Activated CD8-positive, alpha-beta memory T cell treated with anti-CD3 and anti-CD28 coated beads, Interleukin-2, amount 10 ng/mL, durations not matched to agents 7 days and 5 days (primary cell): Measurements from ENCODE around the gene RGS14. TPM values are rescaled to one million over a fixed set of nuclear protein-coding genes. Genes with fewer than 3 reads are reported as not detected.

Experiments used
- ATAC-seq: fragments of 150-1000 bp; cut with Tn5 transposase; one replicate; pipeline ENCODE4 v1.10.0; 2021; ENCODE audit warnings: moderate library complexity
- CTCF ChIA-PET: fragments of 350-600 bp; sonication (Branson Sonifier 250); formaldehyde crosslinking; loops from one replicate; lab custom pipeline; 2021; ENCODE audit warnings: antibody characterized with exemption; lab: Charles Lee
- DNase-seq: peaks from one replicate; pipeline ENCODE4 v3.0.0-alpha.2; 2020
- H3K27ac Mint-ChIP-seq: one replicate; pipeline ENCODE4 v1.8.0; 2021; ENCODE audit warnings: mild to moderate bottlenecking, mixed read lengths
- H3K27me3 Mint-ChIP-seq: one replicate; pipeline ENCODE4 v1.8.0; 2021; ENCODE audit warnings: mixed read lengths
- H3K36me3 Mint-ChIP-seq: one replicate; pipeline ENCODE4 v1.8.0; 2021; ENCODE audit warnings: mild to moderate bottlenecking, mixed read lengths
- H3K4me1 Mint-ChIP-seq: one replicate; pipeline ENCODE4 v1.8.0; 2021; ENCODE audit warnings: mixed read lengths
- H3K4me3 Mint-ChIP-seq: one replicate; pipeline ENCODE4 v1.8.0; 2021; ENCODE audit warnings: mild to moderate bottlenecking, moderate library complexity, mixed read lengths
- H3K9me3 Mint-ChIP-seq: one replicate; pipeline ENCODE4 v1.8.0; 2022; ENCODE audit warnings: low read depth, mixed read lengths
- total RNA-seq, 2 experiments: library from RNA; stranded (reverse); gene quantifications; one replicate each; pipeline ENCODE4 v1.2.3, GENCODE V29; 2021

RGS14 gene
- total RNA-seq, 2 experiments from 2014 or later, result 52.3 to 93.0 TPM

GRCh38 chr5:177315411-177315810, 42.3 kb upstream of the RGS14 start:
- Mint-ChIP-seq H3K36me3 (peaks cover 12% of the 10 kb centered on the region), H3K9me3 (no peaks in the 10 kb centered on the region), H3K27ac (no peak overlapping the region), H3K4me1 (peaks cover 53% of the 10 kb centered on the region), H3K4me3 (no peak overlapping the region), H3K27me3 (no peaks in the 10 kb centered on the region)
- no peak for ATAC-seq
- no peak for DNase-seq
- CTCF ChIA-PET, result interaction anchor here (0.7 to 6.7 kb wide), 11 partner anchors 8 to 202 kb away, joined by 3 to 60 read pairs (median 4); partner anchors contain the start of gene LMAN2

DNA sequence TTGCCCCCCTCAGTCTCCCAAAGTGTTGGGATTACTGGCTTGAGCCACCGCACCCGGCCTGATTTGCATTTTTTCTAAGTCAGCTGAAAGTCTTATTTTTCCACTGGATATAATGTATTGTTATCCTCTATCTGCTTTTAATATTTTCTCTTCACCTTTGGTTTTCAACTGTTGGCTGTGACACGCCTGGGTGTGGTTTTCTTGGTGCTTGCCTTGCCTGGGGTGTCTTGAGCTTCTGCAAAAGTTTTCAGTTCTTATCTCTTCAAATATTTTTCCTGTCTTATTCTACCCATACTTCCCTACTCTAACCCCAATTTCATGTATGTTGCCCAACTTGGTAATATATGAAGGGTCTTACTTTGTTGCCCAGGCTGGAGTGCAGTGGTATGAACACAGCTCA, 41.7 kb upstream of the RGS14 start:
- CTCF ChIA-PET, result interaction anchor here (0.7 to 6.7 kb wide), 13 partner anchors 9 to 202 kb away, joined by 3 to 60 read pairs (median 4); partner anchors contain the start of gene LMAN2
- Mint-ChIP-seq H3K9me3 (no peaks in the 10 kb centered on the region), H3K4me1 (peaks cover 47% of the 10 kb centered on the region), H3K27ac (peak overlapping the region; percentile 42), H3K27me3 (no peaks in the 10 kb centered on the region), H3K4me3 (no peak overlapping the region), H3K36me3 (peaks cover 10% of the 10 kb centered on the region)
- ATAC-seq (no peak), DNase-seq (no peak)

DNA sequence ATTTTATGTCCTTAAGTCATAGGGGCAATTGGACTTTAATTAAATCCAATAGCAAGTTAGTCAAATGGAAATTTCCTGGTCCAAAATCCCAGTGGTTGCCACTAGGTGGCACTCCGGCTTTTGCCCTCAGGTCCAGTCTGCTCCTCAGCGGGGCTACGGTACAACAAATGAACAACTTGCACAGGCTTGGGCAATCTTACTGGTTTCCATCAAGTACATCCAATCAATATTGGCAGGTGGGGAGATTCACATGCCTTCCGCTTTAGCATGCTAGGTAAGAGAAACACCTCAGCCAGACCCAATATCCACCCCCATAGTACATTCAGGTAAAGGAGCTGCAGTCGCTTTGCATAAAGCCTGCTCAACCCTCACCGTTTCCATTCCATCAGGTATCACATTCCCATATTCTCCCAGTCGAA, 39.8 kb upstream of the RGS14 start:
- DNase-seq, result peak; percentile 87
- Mint-ChIP-seq H3K27ac (no peak overlapping the region), H3K9me3 (no peaks in the 10 kb centered on the region), H3K27me3 (no peaks in the 10 kb centered on the region), H3K36me3 (peaks cover 13% of the 10 kb centered on the region), H3K4me3 (no peak overlapping the region), H3K4me1 (peaks cover 48% of the 10 kb centered on the region)
- ATAC-seq, result peak; percentile 76
- CTCF ChIA-PET, result interaction anchor here (0.7 to 6.7 kb wide), 31 partner anchors 8 to 204 kb away, joined by 3 to 60 read pairs (median 5); partner anchors contain the start of genes LMAN2, PRELID1, RAB24 and RGS14

DNA sequence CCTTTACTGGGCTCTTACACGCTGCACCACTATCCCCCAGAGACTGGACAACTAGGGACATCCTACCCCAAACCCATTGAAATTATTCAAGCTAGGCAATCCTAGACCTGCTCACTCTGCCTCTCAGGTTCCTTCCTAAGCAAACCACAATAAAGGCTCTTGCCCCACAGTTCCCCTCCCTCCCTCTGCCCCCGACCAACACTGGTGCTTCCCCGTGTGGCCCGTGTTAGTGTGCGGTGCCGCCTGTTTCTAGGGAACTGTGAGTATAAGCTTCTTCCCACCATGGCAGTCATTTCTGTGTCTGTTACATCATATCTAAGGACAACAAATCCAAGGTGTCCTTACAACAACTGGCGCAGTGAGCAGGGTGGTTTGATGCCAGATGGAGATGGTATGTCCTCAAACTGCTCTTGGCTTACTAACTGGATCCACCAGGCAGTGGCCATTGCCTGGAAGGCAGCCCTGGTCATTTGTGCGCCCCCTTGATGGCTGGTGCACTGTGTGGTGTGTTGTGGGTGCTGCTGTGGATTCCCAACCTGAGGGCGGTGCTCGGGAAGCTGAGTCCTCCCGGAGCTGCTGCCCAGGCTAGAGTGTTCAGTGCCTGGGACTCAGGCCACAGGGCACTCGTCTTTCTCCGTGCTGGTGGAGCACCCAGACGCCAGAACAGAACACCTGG, 37.7 kb upstream of the RGS14 start:
- no peak overlapping the region for H3K4me3 Mint-ChIP-seq
- H3K4me1 Mint-ChIP-seq, result peaks cover 48% of the 10 kb centered on the region
- CTCF ChIA-PET, result interaction anchor here (0.8 to 6.7 kb wide), 13 partner anchors 11 to 187 kb away, joined by 3 to 60 read pairs (median 3); partner anchors contain the start of genes LMAN2, NSD1 and PRR7
- no peaks in the 10 kb centered on the region for H3K9me3 Mint-ChIP-seq
- no peak for ATAC-seq
- H3K27me3 Mint-ChIP-seq, result no peaks in the 10 kb centered on the region
- H3K27ac Mint-ChIP-seq, result no peak overlapping the region
- peaks cover 17% of the 10 kb centered on the region for H3K36me3 Mint-ChIP-seq
- DNase-seq, result no peak

- Mint-ChIP-seq H3K4me3 (no peak overlapping the region), H3K27me3 (no peaks in the 10 kb centered on the region), H3K9me3 (no peaks in the 10 kb centered on the region), H3K36me3 (peaks cover 17% of the 10 kb centered on the region), H3K27ac (no peak overlapping the region), H3K4me1 (peaks cover 49% of the 10 kb centered on the region)
- DNase-seq (no peak), ATAC-seq (no peak)
- CTCF ChIA-PET, result interaction anchor here (4.8 to 6.7 kb wide), 3 partner anchors 11 to 83 kb away, joined by 25 to 60 read pairs (median 47); no protein-coding TSS in a partner anchor
Measured at GRCh38 chr5:177320879-177321278, 36.8 kb upstream of the RGS14 start.

GRCh38 chr5:177325868-177326381, 31.8 kb upstream of the RGS14 start:
- Mint-ChIP-seq H3K27ac (no peak overlapping the region), H3K36me3 (peaks cover 18% of the 10 kb centered on the region), H3K4me1 (peaks cover 32% of the 10 kb centered on the region), H3K9me3 (no peaks in the 10 kb centered on the region), H3K27me3 (no peaks in the 10 kb centered on the region), H3K4me3 (no peak overlapping the region)
- no peak for ATAC-seq
- no peak for DNase-seq
- CTCF ChIA-PET, result interaction anchor here (0.6 to 2.8 kb wide), 4 partner anchors 7 to 21 kb away, joined by 3 to 12 read pairs (median 3); no protein-coding TSS in a partner anchor

- Mint-ChIP-seq H3K9me3 (no peaks in the 10 kb centered on the region), H3K27me3 (no peaks in the 10 kb centered on the region), H3K36me3 (peaks cover 13% of the 10 kb centered on the region), H3K27ac (peak overlapping the region; percentile 76), H3K4me1 (peaks cover 37% of the 10 kb centered on the region), H3K4me3 (peak overlapping the region; percentile 32)
- CTCF ChIA-PET, result interaction anchor here (0.7 to 2.8 kb wide), 10 partner anchors 8 to 127 kb away, joined by 3 to 12 read pairs (median 5); no protein-coding TSS in a partner anchor
- DNase-seq (no peak), ATAC-seq (peak; percentile 77)
Measured at GRCh38 chr5:177327539-177328522, 29.9 kb upstream of the RGS14 start.

- no peaks in the 10 kb centered on the region for H3K9me3 Mint-ChIP-seq
- DNase-seq (no peak), ATAC-seq (no peak)
- no peak overlapping the region for H3K4me3 Mint-ChIP-seq
- CTCF ChIA-PET, result interaction anchor here (1.0 to 2.8 kb wide), 8 partner anchors 10 to 126 kb away, joined by 3 to 12 read pairs (median 6); no protein-coding TSS in a partner anchor
- H3K4me1 Mint-ChIP-seq, result peaks cover 31% of the 10 kb centered on the region
- no peaks in the 10 kb centered on the region for H3K27me3 Mint-ChIP-seq
- peaks cover 17% of the 10 kb centered on the region for H3K36me3 Mint-ChIP-seq
- H3K27ac Mint-ChIP-seq, result peak overlapping the region; percentile 76
Measured at GRCh38 chr5:177328545-177329231, 29.0 kb upstream of the RGS14 start.

DNA sequence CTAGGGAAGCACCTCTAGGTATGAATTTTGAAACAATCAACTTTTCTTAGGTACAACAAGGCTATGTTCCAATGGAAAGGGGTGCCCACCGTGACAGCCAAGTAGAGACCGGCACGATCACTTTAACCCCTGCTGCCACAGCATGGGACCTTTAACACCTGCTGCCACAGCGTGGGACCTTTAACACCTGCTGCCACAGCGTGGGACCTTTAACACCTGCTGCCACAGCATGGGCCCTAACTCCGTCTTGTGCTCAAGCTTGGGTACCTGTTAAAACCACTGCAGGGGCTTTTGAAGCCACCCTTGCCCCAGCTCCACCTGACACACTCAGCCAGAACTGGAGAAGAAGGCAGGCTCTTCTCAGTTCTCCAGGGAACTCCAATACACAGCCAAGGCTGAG, 27.8 kb upstream of the RGS14 start:
- Mint-ChIP-seq H3K27ac (no peak overlapping the region), H3K27me3 (no peaks in the 10 kb centered on the region), H3K4me3 (no peak overlapping the region), H3K9me3 (no peaks in the 10 kb centered on the region), H3K4me1 (peaks cover 25% of the 10 kb centered on the region), H3K36me3 (peaks cover 20% of the 10 kb centered on the region)
- no peak for DNase-seq
- no peak for ATAC-seq
- CTCF ChIA-PET, result interaction anchor here (1.5 kb wide), 1 partner anchor 73 kb away, joined by 4 read pairs; no protein-coding TSS in a partner anchor

GRCh38 chr5:177330991-177331842, 26.5 kb upstream of the RGS14 start:
- no peaks in the 10 kb centered on the region for H3K9me3 Mint-ChIP-seq
- H3K36me3 Mint-ChIP-seq, result peaks cover 28% of the 10 kb centered on the region
- no peak overlapping the region for H3K27ac Mint-ChIP-seq
- H3K27me3 Mint-ChIP-seq, result no peaks in the 10 kb centered on the region
- CTCF ChIA-PET, result interaction anchor here (0.8 to 1.6 kb wide), 3 partner anchors 14 to 72 kb away, joined by 3 to 8 read pairs (median 4); no protein-coding TSS in a partner anchor
- H3K4me3 Mint-ChIP-seq, result no peak overlapping the region
- peaks cover 19% of the 10 kb centered on the region for H3K4me1 Mint-ChIP-seq
- ATAC-seq (no peak), DNase-seq (no peak)

- no peak for ATAC-seq
- Mint-ChIP-seq H3K9me3 (no peaks in the 10 kb centered on the region), H3K36me3 (peaks cover 32% of the 10 kb centered on the region), H3K27ac (no peak overlapping the region), H3K27me3 (no peaks in the 10 kb centered on the region), H3K4me3 (no peak overlapping the region), H3K4me1 (peaks cover 19% of the 10 kb centered on the region)
- no peak for DNase-seq
- CTCF ChIA-PET, result interaction anchor here (0.8 to 1.6 kb wide), 2 partner anchors 14 to 15 kb away, joined by 3 to 8 read pairs; no protein-coding TSS in a partner anchor
Measured at GRCh38 chr5:177332031-177332895, 25.5 kb upstream of the RGS14 start.
